SW 1271 (cell line): Measurements from ENCODE around the gene CES1.
"Not testable (repeated sequence)": the region's sequence is repeated elsewhere in the genome, so short reads cannot be mapped to it uniquely, and the experiment has no call there.

Source experiments
- DNase-seq, 2 experiments: peaks; one replicate each; lab custom pipeline; 2025; lab: John Stamatoyannopoulos, UW

Gene CES1

DNA sequence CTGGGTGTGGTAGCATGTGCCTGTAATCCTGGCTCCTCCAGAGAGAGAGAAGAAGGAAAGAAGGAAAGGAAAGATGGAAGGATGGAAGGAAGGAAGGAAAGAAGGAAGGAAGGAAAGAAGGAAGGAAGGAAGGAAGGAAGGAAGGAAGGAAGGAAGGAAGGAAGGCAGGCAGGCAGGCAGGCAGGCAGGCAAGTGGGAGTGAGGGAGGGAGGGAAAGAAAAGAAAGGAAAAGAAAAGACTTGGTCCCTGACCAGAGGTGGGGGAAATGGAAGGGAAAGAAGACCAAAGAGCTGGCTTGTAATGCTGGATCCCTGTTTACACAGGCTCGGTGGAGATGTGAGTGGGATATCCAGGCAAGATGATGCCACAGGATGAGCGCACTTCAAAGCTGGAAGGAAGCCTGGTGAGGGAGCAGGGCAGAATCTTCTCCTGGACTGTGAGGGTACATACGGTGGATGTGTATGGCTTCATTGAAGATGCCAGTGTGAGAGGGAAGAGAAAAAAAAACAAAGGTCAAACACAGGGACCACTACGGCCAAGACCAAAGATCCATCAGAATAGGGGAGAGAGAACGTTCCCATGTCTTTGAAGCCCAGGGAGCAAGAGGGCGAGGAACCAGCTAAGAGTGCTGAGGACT, 2.1 kb downstream of the CES1 start:
- no peak for DNase-seq

DNA sequence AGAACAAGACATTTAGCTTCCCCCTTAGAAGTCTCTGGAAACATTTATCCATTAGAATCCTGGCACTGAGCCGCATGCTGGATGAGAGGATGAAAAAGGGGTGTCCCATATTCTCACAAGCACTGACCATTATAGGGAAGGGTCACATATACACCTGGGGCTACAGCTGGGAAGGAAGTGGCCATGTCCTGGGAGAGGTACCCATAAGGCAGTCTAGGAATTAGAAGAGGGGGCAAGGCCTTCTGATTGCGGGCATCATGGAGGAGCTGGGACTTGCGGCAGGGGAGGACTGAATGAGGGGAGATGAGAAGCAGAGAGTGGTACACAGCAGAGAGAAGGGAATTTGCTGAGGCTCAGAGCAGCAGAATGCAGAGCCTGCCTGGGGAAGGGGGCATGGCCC, 3.7 kb downstream of the CES1 start:
- not testable (repeated sequence) for DNase-seq

DNA sequence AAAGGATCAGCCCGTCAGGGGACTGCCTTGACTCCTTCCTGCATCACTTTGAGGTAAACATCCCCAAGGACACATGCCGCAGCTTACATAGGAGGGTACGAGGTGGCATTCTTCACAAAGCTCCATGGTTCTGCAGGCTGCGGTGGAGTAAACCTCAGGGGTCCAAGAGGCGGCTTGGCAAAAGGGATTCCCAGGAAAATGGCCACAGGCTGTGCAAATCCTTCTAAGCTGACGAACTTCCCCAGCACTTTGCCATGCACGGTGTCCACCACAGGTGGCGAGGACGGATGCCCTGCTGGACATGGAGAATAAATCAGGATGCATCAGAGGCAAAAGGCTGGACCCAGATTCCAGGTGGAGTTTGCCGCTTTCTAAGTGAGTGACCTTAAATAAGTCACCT, 4.2 kb downstream of the CES1 start:
- no peak for DNase-seq

DNA sequence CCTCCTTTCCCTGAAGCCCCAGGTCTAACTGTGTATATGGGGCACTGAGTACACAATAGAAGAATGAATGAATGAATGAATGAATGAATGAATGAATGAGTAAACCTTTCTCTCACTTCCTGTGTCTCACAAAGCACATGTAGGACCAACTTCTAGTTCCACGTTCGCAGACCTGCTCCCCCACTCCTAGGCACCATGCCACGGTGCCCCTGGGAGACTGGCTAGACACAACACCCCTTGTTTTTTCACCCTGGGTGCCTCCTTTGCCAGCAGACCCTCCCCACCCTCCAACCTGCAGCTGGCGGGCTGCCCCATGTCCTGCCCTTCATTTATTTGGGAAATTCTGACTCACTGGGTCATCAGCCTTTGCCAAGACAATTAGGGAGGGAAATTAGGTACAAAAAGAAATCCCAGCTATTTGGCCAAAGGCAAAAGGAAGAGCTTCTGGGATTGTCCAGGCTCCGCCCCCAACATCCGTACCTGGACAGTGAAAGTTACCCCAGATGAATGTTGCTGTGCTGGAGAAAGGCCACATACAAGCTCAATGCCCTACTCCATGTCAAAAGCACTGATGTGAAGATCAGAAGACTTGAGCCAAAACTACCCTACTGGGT, 7.7 kb downstream of the CES1 start:
- DNase-seq: no peak

DNA sequence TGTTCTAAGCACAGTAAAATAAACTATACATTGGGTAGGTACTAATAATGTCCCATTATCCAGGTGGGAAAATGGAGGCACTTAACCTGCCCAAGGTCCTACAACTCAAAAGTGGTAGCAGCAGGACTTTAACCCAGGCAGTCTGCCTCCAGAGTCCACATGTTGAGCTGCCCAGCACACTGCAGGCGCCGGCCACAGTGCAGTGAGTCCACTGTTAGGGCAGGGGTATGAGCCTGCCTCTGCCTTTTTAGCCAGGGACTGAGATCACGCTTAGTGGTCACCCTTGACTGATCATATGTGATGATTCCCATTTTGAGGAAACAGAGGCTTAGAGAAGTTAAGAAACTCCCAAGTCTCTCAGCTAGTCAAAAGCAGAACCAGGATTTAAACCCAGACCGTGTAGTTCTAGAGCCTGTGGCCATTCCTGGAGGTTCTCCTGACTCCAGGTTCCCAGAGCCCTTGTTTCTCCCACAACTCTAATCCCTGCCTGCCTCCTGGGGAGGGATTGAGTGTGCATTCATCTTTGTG, 8.4 kb downstream of the CES1 start:
- no peak for DNase-seq

DNA sequence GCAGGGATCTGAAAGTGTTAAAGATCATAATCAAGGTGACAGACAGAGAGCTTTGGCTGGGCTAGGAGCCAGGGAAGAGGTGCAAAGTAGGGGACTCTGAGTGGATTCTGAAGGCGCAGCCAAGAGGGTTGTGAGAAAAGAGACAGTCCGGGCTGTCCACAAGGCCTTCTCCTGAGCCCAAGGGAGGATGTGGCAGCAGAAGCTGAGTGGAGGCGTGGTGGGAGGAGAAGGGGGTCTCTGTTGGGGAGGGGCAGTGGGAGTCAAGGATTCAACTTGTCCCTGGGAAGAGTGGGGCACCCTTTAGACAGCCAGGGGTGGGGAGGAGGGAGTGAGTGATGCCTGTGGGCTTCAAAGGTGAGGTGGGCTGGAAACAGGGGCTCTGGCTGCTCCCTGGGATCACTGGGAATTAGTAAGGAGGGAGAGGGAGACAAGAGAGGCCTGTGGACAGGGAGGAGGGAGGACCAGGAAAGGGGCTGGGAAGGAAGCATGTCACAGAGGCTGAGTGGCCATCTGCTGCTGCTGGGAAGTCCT, 10.6 kb downstream of the CES1 start:
- DNase-seq: no peak

DNA sequence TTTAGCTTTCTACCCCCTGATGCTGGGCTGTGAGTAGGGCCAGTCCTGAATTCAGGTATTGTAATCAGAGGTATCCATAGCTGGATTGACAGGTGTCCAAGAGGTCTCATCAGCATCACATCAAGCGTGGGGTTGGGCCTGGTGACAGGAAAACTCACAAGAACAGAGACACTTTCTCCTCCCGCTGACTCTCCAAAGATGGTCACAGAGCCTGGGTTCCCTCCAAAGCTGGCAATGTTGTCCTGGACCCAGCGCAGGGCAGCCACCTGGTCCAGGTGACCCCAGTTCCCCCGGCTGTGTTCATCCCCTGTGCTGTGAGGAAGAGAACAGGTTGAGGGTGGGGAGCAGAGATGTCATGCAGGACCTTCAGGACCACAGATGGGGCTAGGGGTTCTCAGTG, 11.7 kb downstream of the CES1 start:
- no peak for DNase-seq

DNA sequence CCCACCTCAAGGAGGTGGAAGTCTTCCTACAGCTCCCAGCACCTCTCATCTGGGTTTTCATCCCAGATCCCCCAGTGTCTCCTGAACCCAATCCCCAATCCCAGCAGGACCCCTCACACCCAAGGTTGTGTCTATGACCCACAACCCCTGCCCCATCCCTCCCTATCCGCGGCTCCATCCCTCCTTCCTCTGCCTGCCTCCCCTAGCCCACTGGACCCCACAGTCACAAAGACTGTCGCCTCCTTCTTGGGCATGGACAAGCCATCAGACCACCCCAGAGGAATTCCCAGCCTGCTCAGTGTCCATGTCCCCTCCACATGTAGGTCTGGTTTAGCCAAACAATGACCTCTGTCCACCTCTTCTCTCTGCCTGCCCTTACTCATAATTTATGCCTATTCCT, 12.3 kb downstream of the CES1 start:
- DNase-seq: no peak

DNA sequence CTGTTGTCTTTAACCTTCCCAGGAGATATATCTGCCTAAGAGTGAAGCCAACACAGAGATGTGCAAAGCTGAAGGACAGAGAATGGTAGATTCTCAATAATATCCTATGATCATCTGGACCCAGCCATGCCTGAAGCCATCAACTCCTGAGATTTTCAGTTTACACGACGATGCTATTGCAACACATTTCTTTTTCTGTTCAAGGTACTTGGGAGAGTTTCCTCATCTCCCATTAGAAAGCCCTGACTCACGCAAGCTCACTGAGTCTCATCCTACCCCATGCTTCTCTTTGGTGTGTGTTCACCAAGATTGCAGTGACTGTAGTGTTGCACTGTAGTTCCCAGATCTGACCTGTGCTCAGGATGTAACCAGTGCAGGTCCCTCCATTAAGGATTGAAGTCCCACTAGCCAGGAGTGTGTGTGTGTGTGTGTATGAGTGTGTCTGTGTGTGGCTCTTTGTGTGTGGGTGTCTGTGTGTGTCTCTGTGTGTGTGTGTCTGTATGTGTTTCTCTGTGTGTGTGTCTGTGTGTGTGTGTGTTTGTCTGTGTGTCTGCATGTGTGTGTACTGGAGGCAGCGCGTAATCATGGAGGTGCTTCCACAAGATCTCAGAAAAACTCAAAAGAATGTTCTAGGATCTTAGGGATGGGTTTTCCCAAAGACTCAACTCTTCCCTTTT, 15.5 kb downstream of the CES1 start:
- DNase-seq: no peak

DNA sequence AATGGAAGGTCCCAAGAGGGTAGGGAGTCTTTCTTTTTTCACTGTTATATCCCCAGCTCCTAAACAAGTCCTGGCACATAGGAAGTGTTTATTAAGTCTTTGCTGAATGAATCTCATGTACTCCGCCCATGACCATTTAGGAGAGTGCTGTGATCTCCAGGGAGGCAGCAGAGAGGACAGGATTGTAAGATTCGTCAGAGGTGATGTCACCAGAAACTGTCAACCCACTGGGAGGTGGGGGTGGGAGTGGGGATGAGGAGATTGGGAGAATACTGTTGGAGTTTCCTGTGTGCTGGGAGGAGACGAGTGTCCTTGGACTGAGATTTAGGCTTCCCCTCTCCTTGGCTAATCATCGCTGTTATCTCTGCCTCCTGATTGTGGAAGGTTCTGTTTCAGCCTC, 16.7 kb downstream of the CES1 start:
- not testable (repeated sequence) for DNase-seq

DNA sequence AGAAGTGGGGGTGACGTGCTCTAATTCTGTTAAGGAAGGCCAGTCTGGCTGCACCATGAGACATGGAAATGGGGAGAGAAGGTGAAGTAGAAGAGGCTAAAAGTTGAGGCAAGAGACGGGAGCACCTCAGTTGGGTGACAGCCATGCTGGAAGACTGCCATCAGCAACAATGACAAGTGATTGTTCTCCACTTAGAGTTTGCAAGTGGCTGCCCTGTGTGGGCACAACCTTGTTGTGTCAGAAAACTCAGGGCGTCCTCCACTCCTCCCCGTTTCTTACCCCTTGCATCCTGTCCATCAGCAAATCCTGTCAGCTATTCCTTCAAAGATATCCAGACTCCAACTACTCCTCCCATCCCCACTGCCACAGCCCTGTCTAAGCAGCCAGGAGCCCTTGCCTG, 17.6 kb downstream of the CES1 start:
- DNase-seq: no peak

DNA sequence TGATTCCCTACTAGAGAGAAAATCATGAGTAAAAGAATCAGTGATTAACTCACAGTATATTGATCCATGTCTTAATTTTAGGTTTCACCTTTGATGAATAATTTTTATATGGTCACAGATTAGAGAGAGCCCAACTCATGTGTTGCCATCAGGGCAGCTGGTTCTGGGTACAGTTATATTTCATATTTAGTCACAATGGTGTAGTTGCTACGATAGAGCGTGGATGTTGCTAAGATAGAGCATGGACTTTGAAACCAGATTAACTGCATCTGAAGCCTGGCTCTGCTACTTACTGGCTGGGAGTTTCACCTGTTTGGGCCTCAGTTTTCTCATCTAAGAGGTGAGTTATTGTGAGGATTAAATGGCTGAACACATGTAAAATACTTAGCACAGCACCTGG, 18.7 kb downstream of the CES1 start:
- not testable (repeated sequence) for DNase-seq

DNA sequence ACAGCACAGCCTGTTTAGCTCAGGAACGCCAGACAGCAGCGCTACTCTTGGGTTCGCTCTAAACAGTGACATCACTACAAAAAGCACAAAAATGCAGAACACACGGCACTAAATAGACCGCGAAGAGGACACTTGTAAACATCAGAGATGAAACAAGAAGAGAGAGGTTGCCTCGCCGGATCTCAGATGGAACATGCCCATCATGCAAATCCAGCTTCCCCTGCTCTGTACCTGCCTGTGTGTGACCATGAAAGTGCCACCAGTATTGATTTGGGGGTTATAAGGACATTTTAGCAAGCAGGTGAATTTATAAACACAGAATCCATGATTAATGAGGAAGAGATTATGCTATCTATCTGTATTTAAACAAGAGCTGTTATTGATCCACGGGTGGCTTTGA, 19.2 kb downstream of the CES1 start:
- DNase-seq: not testable (repeated sequence)

DNA sequence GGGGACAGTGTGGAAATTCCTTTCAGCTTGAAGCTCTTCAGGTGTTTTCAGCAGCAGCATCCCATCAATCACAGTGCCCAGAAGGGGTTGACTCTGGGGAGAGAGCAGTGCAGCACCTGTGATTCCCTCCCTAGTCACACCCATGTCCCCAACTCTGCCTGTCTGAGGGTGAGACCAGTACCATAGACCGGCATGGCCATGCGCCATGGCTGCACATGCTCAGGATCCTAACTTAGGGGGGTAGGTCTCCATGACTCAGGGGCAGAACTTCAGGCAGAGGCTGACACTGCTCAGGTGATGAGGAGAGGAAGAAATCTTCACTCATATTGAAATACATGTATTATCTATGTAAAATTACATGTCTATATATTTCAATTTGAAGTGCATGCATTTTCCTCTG, 19.9 kb downstream of the CES1 start:
- no peak for DNase-seq

DNA sequence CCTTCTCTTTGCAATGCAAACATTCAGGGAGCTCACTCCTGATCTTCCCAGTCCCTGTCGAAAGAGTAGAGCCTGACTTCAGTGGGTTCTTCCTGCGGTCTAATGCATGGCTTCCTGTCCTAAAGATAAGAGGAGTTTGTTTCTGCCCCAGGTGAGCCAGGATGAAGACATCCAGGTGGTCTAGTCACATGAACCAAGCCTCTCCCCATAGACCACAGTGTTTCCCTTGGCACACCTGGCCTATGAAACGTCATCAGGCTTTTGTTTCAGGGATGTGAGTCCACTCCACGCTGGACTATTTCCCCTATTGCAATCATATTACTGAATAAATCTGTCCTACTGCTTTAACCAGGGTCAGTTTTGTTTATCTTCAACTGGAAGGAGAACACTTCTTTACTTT, 21.1 kb downstream of the CES1 start:
- no peak for DNase-seq

DNA sequence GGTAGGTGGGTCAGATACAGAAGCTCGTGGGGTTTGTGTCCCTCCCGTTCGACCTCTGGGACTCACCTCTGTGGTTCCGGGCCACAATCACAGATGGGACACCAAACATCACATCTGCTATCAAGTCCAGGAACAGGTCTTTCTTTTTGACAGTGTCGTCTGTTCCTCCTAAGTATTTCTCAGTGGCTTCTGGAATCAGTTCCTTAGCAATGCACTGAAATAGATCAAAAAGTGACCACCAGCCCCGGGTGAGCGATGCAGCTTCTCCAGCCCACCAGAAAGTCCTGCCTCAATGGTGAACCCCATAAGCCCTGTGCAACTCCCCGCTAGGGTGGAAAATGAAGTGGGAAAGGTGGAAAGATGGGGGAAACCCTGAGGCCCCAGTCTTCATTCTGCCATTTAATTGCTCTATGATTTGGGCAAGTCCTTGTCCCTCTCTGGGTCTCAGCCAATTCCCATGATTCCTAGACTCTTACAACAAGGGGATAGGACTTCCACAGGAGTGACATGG, 22.4 kb downstream of the CES1 start:
- DNase-seq: no peak

DNA sequence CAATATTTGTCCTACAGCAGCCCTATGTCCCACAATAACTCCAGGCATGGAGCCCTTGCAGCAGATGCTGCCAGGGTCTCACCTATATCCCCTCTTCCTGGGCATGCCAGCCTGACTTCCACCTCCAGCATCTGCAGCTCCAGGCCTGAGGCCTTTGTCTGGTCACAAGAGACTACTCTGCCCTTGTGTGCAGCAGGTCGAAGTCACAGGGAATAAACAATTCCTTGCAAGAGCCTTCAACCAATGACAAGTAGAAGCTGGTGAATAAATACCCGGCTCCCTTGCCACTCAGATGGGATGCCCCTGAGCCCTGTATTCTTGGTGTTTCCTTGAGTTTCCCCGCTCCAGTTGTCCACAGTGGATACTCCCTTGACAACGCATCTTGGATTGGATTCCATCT, 23.0 kb downstream of the CES1 start:
- no peak for DNase-seq

DNA sequence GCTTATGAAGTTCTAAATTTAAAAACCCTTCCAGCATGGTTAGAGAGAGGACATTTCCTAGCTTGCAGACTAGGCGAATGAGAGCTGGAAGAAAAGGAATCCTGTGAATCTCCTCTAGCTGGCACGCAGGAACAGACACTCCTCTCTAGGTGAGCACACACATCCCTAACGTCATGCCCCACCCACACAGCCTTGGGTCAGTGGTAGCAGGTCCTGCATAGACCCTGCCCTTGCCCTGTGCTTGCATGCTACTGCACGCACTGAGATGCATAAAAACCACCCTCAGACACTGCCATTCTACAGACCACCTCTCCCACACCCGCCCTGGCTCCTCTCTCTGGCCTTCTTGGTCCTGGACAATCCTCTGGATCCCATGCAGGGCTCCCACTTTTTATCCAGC, 23.5 kb downstream of the CES1 start:
- DNase-seq: no peak

DNA sequence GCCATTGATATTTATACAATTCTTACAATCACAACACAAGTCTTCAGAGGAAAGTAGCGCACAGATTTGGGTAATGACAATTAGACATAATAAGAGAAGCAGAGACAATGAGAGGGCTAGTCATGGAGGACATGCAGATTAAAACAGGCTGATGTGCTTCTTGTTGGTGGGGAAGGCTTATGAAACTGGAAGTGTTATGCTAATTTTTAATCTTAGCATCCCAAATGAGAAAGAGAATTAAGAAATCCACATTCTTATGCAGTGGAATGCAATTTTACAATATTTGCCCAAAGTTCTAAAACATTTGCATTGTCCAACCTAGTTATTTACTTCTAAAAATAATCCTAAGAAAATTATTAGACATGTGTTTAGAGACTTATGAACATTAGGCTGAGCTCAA, 24.6 kb downstream of the CES1 start:
- not testable (repeated sequence) for DNase-seq

DNA sequence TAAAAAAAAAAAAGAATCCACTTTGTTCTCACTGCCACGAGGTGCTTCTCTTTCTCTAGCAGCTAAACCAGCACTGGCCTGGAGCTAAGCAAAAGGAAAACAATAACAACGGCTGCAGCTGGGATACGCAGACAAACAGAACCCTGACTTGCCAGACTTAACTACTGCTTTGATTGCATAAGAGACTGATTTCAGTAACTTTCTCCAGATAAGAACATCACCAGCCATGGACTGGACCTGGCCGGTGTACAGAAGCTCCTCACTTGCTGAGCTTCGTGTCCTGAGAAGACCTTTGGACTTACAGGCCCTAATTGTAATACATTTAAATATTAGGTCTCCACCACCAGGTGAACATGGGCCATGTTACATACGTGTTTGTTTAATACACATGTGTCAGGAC, 27.8 kb downstream of the CES1 start:
- not testable (repeated sequence) for DNase-seq

DNA sequence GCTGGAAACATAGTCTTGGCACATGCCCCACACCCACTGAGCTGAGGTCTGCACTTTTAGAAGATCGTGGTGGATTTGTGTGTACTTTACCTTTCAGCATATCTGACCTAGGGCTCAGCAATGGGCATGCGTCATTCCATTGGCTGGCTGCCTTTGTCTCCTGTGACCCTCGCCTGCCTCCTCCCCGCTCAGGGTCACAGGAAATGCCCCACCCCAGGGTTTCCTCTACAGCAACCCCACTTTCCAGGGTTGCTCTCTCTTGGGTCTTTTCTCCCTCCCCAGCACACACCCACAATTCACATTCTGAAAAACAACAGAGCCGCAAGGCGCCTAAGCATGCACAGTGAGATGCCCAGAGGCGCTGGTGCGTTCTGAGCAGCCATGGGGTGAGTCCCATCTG, 29.2 kb downstream of the CES1 start:
- not testable (repeated sequence) for DNase-seq

DNA sequence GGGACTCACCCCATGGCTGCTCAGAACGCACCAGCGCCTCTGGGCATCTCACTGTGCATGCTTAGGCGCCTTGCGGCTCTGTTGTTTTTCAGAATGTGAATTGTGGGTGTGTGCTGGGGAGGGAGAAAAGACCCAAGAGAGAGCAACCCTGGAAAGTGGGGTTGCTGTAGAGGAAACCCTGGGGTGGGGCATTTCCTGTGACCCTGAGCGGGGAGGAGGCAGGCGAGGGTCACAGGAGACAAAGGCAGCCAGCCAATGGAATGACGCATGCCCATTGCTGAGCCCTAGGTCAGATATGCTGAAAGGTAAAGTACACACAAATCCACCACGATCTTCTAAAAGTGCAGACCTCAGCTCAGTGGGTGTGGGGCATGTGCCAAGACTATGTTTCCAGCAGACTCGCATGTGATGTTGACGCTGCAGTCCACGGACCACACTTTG, 39.9 kb downstream of the CES1 start:
- not testable (repeated sequence) for DNase-seq

DNA sequence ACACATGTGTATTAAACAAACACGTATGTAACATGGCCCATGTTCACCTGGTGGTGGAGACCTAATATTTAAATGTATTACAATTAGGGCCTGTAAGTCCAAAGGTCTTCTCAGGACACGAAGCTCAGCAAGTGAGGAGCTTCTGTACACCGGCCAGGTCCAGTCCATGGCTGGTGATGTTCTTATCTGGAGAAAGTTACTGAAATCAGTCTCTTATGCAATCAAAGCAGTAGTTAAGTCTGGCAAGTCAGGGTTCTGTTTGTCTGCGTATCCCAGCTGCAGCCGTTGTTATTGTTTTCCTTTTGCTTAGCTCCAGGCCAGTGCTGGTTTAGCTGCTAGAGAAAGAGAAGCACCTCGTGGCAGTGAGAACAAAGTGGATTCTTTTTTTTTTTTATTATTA, 41.4 kb downstream of the CES1 start:
- DNase-seq: not testable (repeated sequence)
